HG02852 (cell line): Measurements from ENCODE around the gene IL6ST.

Experiments used
- ATAC-seq: cut with Tn5 transposase; IDR thresholded peaks from one replicate; pipeline ENCODE4 v1.9.1; 2021; ENCODE audit warnings: mild to moderate bottlenecking, moderate library complexity; ENCODE audit not compliant: unreplicated experiment

IL6ST gene

DNA sequence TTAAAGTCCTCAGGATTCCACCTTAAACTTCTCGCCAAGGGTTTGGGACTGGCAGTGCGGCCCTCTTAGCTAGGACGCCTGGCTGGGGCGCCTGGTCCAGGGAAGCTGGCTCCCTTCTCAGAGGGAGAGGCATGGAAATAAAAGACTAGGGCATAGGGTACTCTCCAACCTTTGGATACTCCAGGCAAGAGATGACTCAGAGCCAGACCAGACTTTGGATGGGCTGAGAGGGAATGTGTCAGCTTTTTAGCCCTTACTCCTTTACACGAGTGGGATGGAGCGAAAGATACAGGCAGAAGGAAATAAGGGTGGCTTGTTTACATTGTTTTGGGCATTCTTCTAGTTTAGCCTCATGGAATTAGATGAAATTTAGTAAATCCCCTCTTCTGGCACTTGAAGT lies 95.4 kb downstream of the IL6ST start:
- ATAC-seq, result no peak

- ATAC-seq, result no peak
Measured at GRCh38 chr5:55897905-55898304, 96.9 kb downstream of the IL6ST start.

- ATAC-seq, result no peak
Measured at GRCh38 chr5:55897206-55897894, 97.4 kb downstream of the IL6ST start.

GRCh38 chr5:55896663-55897062 lies 98.1 kb downstream of the IL6ST start:
- ATAC-seq, result no peak

DNA sequence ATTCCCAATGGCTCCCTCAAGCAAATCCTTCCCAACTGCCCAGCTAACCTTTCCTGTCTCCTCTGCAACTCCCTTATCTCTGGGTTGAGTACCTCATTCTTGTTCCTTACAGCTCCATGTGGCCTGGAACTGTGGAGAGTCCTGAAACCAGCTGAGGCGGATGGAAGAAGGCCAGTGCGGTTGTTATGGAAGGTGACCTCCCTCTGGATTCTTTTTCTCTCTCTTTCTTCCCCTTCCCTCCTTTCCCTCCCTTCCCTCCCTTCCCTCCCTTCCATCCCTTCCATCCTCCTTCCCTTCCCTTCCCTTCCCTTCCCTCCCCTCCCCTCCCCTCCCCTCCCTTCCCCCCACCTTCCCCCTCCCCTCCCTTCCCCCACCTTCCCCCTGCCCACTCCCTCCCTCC lies 98.5 kb downstream of the IL6ST start:
- ATAC-seq, result no peak

DNA sequence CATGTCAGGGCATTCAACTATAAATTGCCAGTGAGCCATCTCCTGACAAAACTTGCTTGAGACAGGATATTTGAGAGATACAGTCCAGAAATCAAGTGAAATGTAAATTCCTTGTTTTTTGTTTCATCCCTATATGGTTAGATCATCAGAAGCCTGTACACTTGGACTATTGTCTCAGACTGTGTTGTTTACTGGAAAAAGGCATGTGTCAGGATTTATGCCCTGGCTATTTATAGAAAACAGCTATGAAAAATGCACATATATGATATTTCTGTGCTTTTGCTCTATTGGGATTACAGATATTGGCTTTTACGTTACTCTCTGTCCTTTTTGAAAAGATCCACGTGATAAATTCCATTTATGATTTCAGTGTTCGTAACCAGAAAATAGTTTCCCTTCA lies 99.4 kb downstream of the IL6ST start:
- no peak for ATAC-seq

GRCh38 chr5:55894135-55894534 lies 100.6 kb downstream of the IL6ST start:
- ATAC-seq, result no peak

DNA sequence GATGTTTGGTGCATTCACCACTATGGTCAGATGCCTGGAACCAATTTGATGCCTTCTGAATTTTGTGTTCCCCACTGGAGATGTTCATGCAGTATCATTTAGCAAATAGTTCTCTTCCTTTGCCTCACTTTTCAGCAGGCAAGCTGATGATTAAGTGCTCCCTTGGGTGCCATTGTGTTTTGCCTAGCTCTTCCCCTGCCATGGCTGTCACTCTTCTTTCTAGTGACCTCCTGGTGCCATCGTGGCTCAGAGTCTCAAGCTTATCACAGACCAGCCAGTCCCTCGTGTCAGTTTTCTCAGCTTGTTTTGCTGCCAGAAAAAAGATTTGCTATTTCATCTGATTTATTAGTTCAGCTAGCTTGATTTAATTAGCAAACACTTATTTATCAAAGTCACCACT lies 102.3 kb downstream of the IL6ST start:
- no peak for ATAC-seq

GRCh38 chr5:55888205-55888604 lies 106.6 kb downstream of the IL6ST start:
- no peak for ATAC-seq

GRCh38 chr5:55885359-55885758 lies 109.4 kb downstream of the IL6ST start:
- ATAC-seq, result no peak
